Activated T-helper 2 cell treated with anti-CD3 and anti-CD28 coated beads, Interferon-gamma antibody, Interleukin-2, Interleukin-4, amounts not matched to agents 10 μg/mL and 5 μg/mL and 100 μg/mL, durations not matched to agents 14 hours and 24 hours and 36 hours (primary cell): Measurements from ENCODE around the gene TBC1D22A. TPM values are rescaled to one million over a fixed set of nuclear protein-coding genes. Genes with fewer than 3 reads are reported as not detected.

Experiments
- DNase-seq: peaks from one replicate; pipeline ENCODE4 v3.0.0; 2021; ENCODE audit warnings: low spot score
- H3K27ac Mint-ChIP-seq: one replicate; pipeline ENCODE4 v1.8.0; 2021; ENCODE audit warnings: mixed read lengths
- H3K27me3 Mint-ChIP-seq: one replicate; pipeline ENCODE4 v1.8.0; 2021; ENCODE audit warnings: low read depth, mixed read lengths
- H3K36me3 Mint-ChIP-seq: one replicate; pipeline ENCODE4 v1.8.0; 2021; ENCODE audit warnings: low read depth, mixed read lengths
- H3K4me1 Mint-ChIP-seq: one replicate; pipeline ENCODE4 v1.8.0; 2021; ENCODE audit warnings: low read depth, mixed read lengths
- H3K4me3 Mint-ChIP-seq: one replicate; pipeline ENCODE4 v1.8.0; 2021; ENCODE audit warnings: low read depth, mild to moderate bottlenecking, moderate library complexity, mixed read lengths
- H3K9me3 Mint-ChIP-seq: one replicate; pipeline ENCODE4 v1.8.0; 2021; ENCODE audit warnings: mixed read lengths
- intact Hi-C: fragments of 100-400 bp; cut with micrococcal nuclease; formaldehyde crosslinking; loops from one replicate; pipeline ENCODE4 v1.15.1; 2023
- total RNA-seq: library from RNA; stranded (reverse); gene quantifications from 2 replicates; pipeline ENCODE4 v1.2.3, GENCODE V29; 2022

TBC1D22A gene
- total RNA-seq, 1 donor from 2014 or later: 34.8 TPM

- DNase-seq: no peak
- H3K27ac Mint-ChIP-seq: no peak overlapping the region
- no peaks in the 10 kb centered on the region for H3K4me1 Mint-ChIP-seq
- no peaks in the 10 kb centered on the region for H3K9me3 Mint-ChIP-seq
- no peaks in the 10 kb centered on the region for H3K36me3 Mint-ChIP-seq
- intact Hi-C loops: no loop called here
- H3K4me3 Mint-ChIP-seq: no peak overlapping the region
- no peaks in the 10 kb centered on the region for H3K27me3 Mint-ChIP-seq
These were observed 434.7 kb downstream of the TBC1D22A start for GRCh38 chr22:47196881-47197772.

DNA sequence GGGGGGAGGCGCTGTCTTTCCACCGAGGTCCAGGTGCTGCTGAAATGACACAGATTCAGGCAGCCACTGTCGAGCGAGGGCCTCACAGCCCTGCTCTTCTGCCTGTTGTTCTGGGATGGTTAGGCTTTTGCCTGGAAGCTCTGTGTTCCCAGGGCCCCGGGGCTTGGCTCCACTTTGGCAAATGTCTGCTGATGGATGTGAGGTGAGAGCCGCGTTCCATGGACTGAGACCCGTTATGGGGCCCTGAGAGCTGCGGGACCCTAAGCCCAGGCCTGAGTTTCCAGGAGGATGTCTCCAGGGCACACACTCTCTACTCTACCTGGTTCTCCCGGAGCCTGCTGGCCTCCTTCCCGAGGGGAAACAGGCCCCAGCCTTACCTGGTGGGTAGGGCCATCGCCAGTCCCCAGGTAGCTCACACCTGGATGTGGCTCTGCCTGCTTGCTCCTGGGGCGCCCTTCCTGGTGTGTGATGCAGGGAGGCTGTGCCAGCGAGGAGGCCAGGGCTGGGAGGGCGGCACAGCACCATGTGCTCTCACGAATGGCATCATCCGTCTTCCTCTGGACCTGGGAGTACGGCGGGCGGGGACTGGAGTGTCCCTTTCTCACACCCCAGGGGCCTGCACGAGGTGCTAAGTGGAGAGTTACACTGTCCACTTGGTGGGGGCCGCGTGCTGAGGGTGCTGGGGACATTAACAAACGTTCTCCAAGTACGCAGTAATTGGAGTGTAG, 435.5 kb downstream of the TBC1D22A start:
- H3K4me1 Mint-ChIP-seq: no peaks in the 10 kb centered on the region
- no peak overlapping the region for H3K4me3 Mint-ChIP-seq
- intact Hi-C loops: no loop called here
- no peaks in the 10 kb centered on the region for H3K27me3 Mint-ChIP-seq
- DNase-seq: no peak
- no peak overlapping the region for H3K27ac Mint-ChIP-seq
- no peaks in the 10 kb centered on the region for H3K36me3 Mint-ChIP-seq
- H3K9me3 Mint-ChIP-seq: no peaks in the 10 kb centered on the region

DNA sequence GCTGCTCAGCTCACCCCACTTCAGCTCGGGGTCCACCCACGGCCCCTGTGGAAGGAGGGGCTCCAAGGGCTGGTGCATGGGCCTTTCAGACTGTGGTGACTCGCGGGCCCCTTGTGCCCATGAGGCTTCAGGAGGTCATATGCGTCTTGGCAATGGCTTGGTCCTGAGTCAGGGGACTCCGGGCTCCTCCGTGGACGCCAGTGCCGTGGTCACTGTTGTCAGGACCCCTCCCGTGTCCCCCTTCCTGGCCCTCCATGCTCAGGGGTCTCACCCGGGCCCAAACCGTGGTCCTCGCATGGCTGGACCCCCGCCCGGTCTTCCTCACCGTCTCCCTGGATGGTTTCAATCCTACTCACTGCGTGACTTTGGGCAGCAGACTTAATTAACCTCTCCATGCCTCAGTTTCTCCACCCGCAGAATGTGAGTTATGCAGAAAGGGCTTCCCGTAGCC, 436.4 kb downstream of the TBC1D22A start:
- intact Hi-C loops: no loop called here
- H3K27me3 Mint-ChIP-seq: no peaks in the 10 kb centered on the region
- H3K4me1 Mint-ChIP-seq: no peaks in the 10 kb centered on the region
- no peak overlapping the region for H3K4me3 Mint-ChIP-seq
- no peak overlapping the region for H3K27ac Mint-ChIP-seq
- no peak for DNase-seq
- no peaks in the 10 kb centered on the region for H3K36me3 Mint-ChIP-seq
- H3K9me3 Mint-ChIP-seq: no peaks in the 10 kb centered on the region

- Mint-ChIP-seq H3K4me3 (no peak overlapping the region), H3K4me1 (no peaks in the 10 kb centered on the region), H3K9me3 (no peaks in the 10 kb centered on the region), H3K27me3 (no peaks in the 10 kb centered on the region), H3K27ac (no peak overlapping the region), H3K36me3 (no peaks in the 10 kb centered on the region)
- DNase-seq: peak; percentile 5
- intact Hi-C loops: no loop called here
These were observed 437.0 kb downstream of the TBC1D22A start for GRCh38 chr22:47199261-47199978.

GRCh38 chr22:47199979-47200272, 437.5 kb downstream of the TBC1D22A start:
- H3K4me3 Mint-ChIP-seq: no peak overlapping the region
- H3K4me1 Mint-ChIP-seq: no peaks in the 10 kb centered on the region
- no peak overlapping the region for H3K27ac Mint-ChIP-seq
- intact Hi-C loops: no loop called here
- H3K9me3 Mint-ChIP-seq: no peaks in the 10 kb centered on the region
- no peaks in the 10 kb centered on the region for H3K36me3 Mint-ChIP-seq
- no peaks in the 10 kb centered on the region for H3K27me3 Mint-ChIP-seq
- no peak for DNase-seq

GRCh38 chr22:47200273-47201051, 438.0 kb downstream of the TBC1D22A start:
- no peak overlapping the region for H3K27ac Mint-ChIP-seq
- peak; percentile 5 for DNase-seq
- intact Hi-C loops: no loop called here
- H3K4me1 Mint-ChIP-seq: no peaks in the 10 kb centered on the region
- H3K9me3 Mint-ChIP-seq: no peaks in the 10 kb centered on the region
- H3K4me3 Mint-ChIP-seq: no peak overlapping the region
- no peaks in the 10 kb centered on the region for H3K36me3 Mint-ChIP-seq
- H3K27me3 Mint-ChIP-seq: no peaks in the 10 kb centered on the region

DNA sequence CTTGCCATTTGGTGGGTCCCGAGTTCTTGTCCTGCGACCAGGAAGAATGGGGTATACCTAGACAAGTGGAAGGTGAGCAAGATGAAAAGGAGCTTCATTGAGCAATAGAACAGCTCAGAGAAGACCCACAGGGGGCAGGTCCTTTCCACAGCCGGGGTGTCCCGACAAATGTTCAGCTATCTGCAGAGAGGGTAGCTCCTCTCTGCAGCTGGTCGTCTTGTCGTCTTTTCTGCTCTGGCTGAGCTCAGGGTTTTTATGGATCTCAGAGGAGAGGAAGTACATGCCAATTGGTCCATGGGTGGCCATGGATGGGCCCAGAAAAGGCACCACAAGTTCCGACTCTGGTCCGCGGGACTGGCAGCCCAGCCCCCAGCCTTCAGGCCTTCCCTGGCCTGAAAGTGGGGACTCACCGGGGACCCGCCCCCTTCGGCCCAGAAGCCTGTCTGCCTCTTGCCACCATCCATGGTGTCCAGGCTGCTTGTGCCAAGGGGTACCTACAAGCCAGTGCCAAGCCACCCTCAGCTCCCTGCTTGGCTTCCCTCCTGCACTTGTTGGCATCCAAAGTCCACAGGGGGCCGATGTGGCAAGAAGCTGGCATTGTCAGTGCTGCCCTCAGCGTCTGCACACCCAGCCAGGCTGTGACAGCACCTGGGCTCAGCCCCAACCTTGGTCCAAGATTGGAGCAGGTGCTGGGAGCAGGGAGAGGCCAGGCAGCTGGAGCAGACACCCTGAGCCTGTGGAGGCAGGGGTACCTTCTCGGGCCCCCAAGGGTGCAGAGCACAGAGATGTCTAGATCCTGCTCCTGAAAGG, 438.9 kb downstream of the TBC1D22A start:
- Mint-ChIP-seq H3K4me3 (no peak overlapping the region), H3K36me3 (no peaks in the 10 kb centered on the region), H3K27ac (no peak overlapping the region), H3K4me1 (no peaks in the 10 kb centered on the region), H3K9me3 (no peaks in the 10 kb centered on the region), H3K27me3 (no peaks in the 10 kb centered on the region)
- intact Hi-C loops: no loop called here
- DNase-seq: peak; percentile 7

GRCh38 chr22:47201996-47202818, 439.8 kb downstream of the TBC1D22A start:
- Mint-ChIP-seq H3K27ac (no peak overlapping the region), H3K9me3 (no peaks in the 10 kb centered on the region), H3K36me3 (no peaks in the 10 kb centered on the region), H3K27me3 (no peaks in the 10 kb centered on the region), H3K4me3 (no peak overlapping the region), H3K4me1 (no peaks in the 10 kb centered on the region)
- DNase-seq: no peak
- intact Hi-C loops: no loop called here

GRCh38 chr22:47202819-47203553, 440.5 kb downstream of the TBC1D22A start:
- H3K4me3 Mint-ChIP-seq: no peak overlapping the region

GRCh38 chr22:47203554-47203991, 441.1 kb downstream of the TBC1D22A start:
- Mint-ChIP-seq H3K36me3 (no peaks in the 10 kb centered on the region), H3K4me3 (no peak overlapping the region), H3K4me1 (no peaks in the 10 kb centered on the region), H3K27me3 (no peaks in the 10 kb centered on the region), H3K9me3 (no peaks in the 10 kb centered on the region), H3K27ac (no peak overlapping the region)
- intact Hi-C loops: no loop called here
- DNase-seq: no peak

More at GRCh38 chr22:47202819-47203553, 440.5 kb downstream of the TBC1D22A start:
- intact Hi-C loops: no loop called here
- Mint-ChIP-seq H3K27ac (no peak overlapping the region), H3K27me3 (no peaks in the 10 kb centered on the region), H3K9me3 (no peaks in the 10 kb centered on the region), H3K4me1 (no peaks in the 10 kb centered on the region), H3K36me3 (no peaks in the 10 kb centered on the region)
- DNase-seq: no peak
